OCI-LY7 (cell line): Measurements from ENCODE around the gene SELENOM.

Source experiments
- CTCF ChIP-seq: fragments of 200-600 bp; sonication (generic); conservative IDR thresholded peaks from 2 replicates; pipeline ENCODE4 v1.5.1; 2014; ENCODE audit warnings: mild to moderate bottlenecking, antibody characterized with exemption, low read length, moderate library complexity, mixed read lengths
- EZH2phosphoT487 ChIP-seq: fragments of 200-600 bp; sonication (generic); IDR thresholded peaks from 2 replicates; pipeline ENCODE4 v1.6.1; 2018; ENCODE audit warnings: low read depth, borderline replicate concordance, mild to moderate bottlenecking, mixed run types, antibody characterized with exemption, low read length, moderate library complexity, mixed read lengths

- TF ChIP-seq CTCF: no peak
- TF ChIP-seq EZH2phosphoT487: no peak
These were observed 614 bp downstream of the SELENOM start for GRCh38 chr22:31106731-31107177.
